AG10803 (cell line): ENCODE results near the gene SPINK9.
A peak's percentile ranks its signal among the peaks of the same experiment; 100 is the strongest.

Experiments
- DNase-seq: peaks from one replicate; pipeline ENCODE4 v3.0.0; 2010; ENCODE audit warnings: low read depth
- H3K4me3 ChIP-seq: 2 replicates; pipeline ENCODE4 v1.5.1; 2011; ENCODE audit warnings: mild to moderate bottlenecking, low read length, control low read depth
- CTCF ChIP-seq: conservative IDR thresholded peaks from 2 replicates; pipeline ENCODE4 v1.5.1; 2011; ENCODE audit warnings: mild to moderate bottlenecking, low read length, control low read depth, inconsistent platforms

Gene SPINK9

DNA sequence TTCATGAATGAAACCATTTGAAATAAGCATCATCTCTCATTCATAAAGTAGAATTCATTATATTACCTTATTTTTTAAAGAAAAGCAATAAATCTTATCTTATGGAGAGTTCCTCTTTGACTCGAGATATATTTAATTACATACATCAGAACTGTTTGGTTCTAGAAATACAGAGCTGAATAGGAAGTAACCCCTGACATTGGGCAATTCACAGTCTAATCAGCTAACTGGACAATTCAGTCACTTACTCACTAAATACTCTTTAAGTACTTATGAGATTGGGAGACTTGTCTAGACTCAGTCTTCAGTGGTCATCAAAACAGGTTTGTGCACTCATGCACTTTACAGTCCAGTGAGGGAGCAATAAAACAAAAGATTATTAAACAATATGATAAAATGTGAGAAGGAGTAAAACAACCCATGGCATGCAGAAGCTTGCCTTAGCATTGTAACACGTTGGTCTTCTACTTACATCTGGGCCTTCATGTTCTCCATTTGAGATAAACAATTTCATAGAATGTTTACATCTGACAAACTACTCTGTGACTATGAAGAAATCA, 36.9 kb downstream of the SPINK9 start:
- no peak overlapping the region for H3K4me3 ChIP-seq
- no peak for TF ChIP-seq CTCF
- DNase-seq, result no peak

GRCh38 chr5:148372893-148373292, 37.5 kb downstream of the SPINK9 start:
- no peak for TF ChIP-seq CTCF
- DNase-seq, result peak; percentile 11
- no peak overlapping the region for H3K4me3 ChIP-seq

DNA sequence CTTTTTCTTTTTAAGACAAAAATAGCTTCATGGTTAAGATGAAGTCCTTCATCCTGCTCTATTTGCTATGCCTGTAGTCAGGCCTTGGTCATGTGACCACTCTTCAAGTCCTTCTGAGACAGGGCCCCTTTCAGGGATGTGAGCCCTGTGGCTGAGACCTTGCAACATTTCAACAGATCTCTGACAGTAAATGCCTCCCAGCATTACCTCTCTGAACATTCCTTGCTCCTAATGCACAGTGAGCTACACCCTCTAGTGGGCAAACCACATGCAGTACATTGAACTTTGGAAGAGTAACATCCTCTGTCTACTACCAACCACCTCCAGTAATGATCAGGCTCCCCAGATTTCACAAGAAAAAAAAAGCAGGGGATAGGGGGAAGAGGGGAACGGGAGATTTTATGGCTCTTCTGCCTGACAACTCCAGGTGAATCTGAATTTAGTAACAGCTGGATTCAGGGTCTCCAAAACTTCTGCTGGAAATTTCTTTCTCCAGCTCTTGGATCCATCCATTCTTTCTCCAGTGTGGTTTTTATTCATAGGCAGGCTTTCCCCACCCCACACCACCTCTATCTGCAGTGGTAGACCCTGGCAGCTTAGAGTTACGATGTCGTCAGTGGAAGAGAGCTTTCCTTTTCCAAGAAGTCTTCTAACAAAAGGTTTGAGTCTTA, 39.5 kb downstream of the SPINK9 start:
- DNase-seq, result peak; percentile 75
- peak; percentile 89 for TF ChIP-seq CTCF
- no peak overlapping the region for H3K4me3 ChIP-seq

DNA sequence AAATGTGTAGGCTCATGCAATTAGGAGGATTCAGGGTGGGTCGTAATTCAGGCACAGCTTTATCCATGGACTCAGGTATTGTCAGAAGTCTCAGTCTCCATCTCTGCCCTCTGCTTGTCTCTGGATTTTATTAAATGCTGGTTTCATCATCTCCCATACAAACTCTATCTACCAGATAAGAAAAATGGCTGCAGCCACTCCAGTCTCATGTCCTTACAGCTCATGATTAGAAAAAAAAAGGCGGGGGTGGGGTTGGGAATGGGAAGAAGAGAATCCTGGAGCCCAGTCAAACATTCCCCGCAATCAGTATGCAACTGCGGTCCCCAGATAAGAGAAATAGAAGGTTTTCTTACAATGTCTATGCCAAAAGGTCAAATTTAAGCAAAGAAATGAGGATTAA, 40.8 kb downstream of the SPINK9 start:
- no peak for TF ChIP-seq CTCF
- DNase-seq, result no peak

DNA sequence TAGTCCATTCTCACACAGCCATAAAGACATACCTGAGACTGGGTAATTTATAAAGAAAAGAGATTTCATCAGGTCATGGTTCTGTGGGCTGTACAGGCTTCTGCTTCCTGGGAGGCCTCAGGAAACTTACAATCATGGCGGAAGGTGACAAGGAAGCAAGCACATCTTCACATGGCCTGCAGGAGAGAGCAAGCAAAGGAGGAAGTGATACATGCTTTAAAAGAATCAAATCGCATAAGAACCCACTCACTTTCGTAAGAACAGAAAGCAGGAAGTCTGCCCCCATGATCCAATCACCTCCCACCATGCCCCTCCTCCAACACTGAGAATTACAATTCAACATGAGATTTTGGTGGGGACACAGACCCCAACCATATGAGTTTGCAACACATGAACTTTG, 43.3 kb downstream of the SPINK9 start:
- no peak for DNase-seq

More for the DNA sequence above, 40.8 kb downstream of the SPINK9 start:
- no peak overlapping the region for H3K4me3 ChIP-seq

GRCh38 chr5:148379340-148379739, 44.0 kb downstream of the SPINK9 start:
- no peak for DNase-seq
- no peak for TF ChIP-seq CTCF

More for the DNA sequence above, 43.3 kb downstream of the SPINK9 start:
- H3K4me3 ChIP-seq, result no peak overlapping the region
- TF ChIP-seq CTCF, result no peak

GRCh38 chr5:148381906-148382305, 46.5 kb downstream of the SPINK9 start:
- TF ChIP-seq CTCF, result no peak
- no peak for DNase-seq
- no peak overlapping the region for H3K4me3 ChIP-seq

More at GRCh38 chr5:148379340-148379739, 44.0 kb downstream of the SPINK9 start:
- H3K4me3 ChIP-seq, result no peak overlapping the region
